Right renal pelvis (tissue), 4 donors: ENCODE data around the gene RPL28. TPM values are rescaled to one million over a fixed set of nuclear protein-coding genes. Genes with fewer than 3 reads are reported as not detected.
"Not testable (repeated sequence)": the region's sequence is repeated elsewhere in the genome, so short reads cannot be mapped to it uniquely, and the experiment has no call there.

ENCODE experiments used
- DNase-seq, 4 donors: peaks; one replicate each; pipeline ENCODE4 v3.0.0-alpha.2; 2013; ENCODE audit warnings: low read depth in 4 of 4, low spot score in 3 of 4, missing footprints in 1 of 4
- polyA plus RNA-seq, 4 donors: library from polyadenylated mRNA; unstranded; fragments of 120-200 nt; gene quantifications; one replicate each; pipeline ENCODE4 v1.2.1, GENCODE V29; 2013; ENCODE audit not compliant: insufficient read length in 4 of 4

The RPL28 gene
- polyA plus RNA-seq, 4 donors, result 895 to 1,455 (median 919) TPM

DNA sequence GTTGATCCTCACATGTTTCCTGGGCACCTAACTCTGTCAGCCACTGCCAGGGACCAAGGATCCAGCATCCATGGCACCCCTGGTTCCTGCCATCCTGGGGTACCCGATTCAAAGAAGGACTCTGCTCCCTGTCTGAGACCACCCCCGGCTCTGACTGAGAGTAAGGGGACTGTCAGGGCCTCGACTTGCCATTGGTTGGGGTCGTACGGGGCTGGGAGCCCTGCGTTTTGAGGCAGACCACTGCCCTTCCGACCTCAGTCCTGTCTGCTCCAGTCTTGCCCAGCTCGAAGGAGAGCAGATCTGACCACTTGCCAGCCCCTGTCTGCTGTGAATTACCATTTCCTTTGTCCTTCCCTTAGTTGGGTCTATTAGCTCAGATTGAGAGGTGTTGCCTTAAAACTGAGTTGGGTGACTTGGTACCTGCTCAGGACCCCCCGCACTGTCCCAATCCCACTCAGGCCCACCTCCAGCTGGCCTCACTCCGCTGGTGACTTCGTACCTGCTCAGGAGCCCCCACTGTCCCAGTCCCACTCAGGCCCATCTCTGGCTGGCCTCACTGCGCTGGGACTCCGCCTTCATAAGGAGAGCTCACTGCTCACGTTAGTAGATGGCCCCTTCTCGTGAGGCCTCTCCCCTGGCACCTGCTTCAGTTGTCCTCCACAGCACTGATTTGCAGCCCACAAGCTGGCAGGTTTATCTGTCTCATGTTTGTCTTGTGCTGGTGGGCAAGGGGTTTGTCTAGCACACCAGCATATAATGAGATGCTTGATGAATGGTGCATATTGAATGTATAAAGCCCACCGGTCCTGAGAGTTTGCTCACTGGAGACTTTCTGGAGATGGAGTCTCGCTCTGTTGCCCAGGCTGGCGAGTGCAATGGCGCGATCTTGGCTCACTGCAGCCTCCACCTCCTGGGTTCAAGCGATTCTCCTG is 3.9 kb downstream of the RPL28 start:
- no peak for DNase-seq

- no peak for DNase-seq
Observed at GRCh38 chr19:55390461-55390880, 4.7 kb downstream of the RPL28 start.

- no peak for DNase-seq
Observed at GRCh38 chr19:55391191-55391670, 5.5 kb downstream of the RPL28 start.

DNA sequence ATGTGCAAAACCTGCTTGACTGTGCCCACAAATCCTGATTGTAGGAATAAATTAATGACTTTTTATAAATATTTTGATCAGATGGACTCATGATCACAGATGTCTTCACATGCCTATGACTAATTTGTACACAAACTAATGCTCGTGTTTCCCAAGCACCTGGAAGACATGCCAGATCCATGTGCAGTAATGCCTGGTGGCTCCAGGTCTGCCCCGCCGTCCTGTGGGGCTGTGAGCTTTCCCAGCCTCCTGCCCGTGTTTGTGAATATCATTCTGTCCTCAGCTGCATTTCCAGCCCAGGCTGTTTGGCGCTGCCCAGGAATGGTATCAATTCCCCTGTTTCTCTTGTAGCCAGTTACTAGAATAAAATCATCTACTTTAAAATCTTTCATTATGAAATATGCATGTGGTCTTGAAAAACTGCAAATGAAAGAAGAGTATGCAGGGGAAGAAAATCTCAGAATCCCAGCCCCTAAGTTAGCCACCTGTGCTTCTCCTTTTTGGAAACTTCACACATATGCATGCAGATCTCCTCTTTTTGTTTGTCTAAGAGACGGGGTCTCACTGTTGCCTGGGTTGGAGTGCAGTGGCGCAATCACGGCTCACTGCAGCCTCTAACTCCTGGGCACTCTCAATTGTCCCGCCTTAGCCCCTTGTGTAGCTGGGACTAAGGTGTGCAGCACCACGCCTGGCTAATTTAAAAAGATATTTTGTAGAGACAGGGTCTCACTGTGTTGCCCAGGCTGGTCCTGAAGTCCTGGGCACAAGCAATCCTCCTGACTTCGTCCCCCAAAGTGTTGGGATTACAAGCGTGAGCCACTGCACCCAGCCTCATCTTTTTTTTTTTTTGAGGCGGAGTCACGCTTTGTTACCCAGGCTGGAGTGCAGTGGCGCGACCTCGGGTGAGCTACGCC is 6.2 kb downstream of the RPL28 start:
- no peak for DNase-seq

DNA sequence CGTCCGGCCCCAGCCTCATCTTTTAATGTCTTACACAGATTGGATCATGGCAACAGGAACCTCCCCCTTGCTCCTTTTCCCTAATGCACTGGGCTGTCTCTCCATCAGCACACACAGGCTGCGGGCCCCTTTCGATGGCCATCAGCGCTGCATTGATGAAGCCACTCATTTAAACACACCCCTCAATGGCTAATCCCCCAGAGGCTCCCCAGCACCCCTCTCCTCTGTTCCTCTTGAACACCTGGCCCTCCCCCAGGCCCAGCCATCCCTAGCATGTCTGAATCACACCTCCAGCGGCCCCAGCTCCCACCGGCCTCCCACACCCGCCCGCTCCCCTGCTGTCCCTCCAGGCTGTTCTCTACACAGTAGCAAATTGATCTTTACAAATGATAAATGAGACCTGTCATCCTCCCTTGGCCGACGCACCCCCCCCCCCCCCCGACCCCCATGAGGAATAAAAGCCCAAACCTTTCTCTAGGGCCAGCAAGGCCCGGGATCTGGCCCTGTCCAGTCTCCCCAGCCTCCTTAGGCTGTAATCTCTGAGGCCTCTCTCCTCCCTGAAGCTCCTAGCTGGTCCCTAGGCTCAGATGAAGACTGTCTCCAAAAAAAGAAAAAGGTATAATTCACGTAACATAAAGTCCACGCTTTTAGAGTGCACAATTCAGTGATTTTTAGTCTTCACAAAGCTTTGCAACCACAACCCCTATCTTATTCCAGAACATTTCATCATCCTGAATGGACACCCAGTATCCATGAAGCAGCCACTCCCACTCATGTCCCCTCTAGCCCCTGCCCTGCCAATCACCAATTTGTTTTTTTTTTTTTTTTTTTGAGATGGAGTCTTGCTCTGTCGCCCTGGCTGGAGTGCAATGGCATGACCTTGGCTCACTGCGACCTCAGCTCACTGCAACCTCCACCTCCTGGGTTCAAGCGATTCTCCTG is 7.4 kb downstream of the RPL28 start:
- no peak for DNase-seq

GRCh38 chr19:55398200-55398925 is 12.6 kb downstream of the RPL28 start:
- DNase-seq, result no peak

DNA sequence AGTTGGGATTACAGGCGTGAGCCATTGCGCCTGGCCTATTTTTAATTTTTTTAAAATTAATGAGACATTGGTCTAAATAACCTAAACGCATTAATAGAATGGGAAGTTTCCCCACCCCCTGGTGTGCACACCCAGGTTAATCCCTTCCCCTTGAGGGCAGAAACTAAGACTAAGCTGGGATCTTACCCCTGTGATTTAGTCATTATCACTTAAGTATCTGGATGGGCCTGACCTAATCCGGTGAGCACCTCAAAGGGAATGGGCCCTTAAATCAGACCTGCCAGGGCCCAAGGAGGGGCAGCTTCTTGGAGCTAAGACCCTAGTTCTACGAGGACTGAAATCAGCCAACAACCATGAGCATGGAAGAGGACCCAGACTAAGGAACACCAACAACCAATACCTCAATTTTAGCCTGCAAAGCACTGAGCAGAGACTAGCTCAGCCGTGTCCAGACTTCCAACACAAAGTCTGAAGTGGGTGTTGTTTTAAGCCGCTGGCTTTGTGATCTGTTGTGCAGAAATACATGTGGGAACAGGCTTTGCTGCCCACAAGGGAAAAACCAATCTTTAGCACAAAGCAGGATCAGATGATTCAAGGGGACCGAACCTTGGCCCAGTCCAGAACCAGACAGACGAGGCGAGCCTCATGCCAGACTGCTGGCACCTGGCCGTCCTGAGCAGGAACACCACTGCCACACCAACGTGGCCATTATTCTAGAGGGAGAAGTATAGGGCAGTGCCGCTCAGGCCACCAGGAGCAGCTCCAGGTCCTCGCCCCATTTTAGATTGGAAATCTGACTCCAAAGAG is 14.8 kb downstream of the RPL28 start:
- no peak for DNase-seq

DNA sequence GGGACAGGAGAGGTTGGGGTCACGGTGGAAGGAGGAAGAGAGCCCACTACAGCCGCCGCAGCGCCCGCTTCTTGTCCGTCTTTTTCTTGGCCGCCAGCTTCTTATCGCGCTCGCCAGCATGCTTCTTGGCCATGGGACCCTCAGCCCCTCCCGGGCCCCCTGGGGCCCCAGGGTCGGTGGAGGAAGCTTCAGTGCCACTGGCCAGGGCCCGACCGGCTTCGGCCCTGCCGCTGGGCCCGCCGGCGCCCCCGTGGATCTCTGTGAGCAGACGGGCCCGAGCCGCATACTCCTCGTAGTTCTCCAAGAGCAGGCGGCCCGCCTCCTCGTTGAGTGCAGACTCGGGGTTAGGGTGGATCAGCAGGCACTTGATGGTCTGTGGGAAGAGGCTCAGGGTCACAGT is 15.7 kb downstream of the RPL28 start:
- DNase-seq, result not testable (repeated sequence)

- no peak for DNase-seq
Observed at GRCh38 chr19:55402509-55402908, 16.8 kb downstream of the RPL28 start.

GRCh38 chr19:55405638-55406037 is 19.9 kb downstream of the RPL28 start:
- DNase-seq, result no peak

GRCh38 chr19:55406091-55406825 is 20.5 kb downstream of the RPL28 start:
- DNase-seq, result no peak

DNA sequence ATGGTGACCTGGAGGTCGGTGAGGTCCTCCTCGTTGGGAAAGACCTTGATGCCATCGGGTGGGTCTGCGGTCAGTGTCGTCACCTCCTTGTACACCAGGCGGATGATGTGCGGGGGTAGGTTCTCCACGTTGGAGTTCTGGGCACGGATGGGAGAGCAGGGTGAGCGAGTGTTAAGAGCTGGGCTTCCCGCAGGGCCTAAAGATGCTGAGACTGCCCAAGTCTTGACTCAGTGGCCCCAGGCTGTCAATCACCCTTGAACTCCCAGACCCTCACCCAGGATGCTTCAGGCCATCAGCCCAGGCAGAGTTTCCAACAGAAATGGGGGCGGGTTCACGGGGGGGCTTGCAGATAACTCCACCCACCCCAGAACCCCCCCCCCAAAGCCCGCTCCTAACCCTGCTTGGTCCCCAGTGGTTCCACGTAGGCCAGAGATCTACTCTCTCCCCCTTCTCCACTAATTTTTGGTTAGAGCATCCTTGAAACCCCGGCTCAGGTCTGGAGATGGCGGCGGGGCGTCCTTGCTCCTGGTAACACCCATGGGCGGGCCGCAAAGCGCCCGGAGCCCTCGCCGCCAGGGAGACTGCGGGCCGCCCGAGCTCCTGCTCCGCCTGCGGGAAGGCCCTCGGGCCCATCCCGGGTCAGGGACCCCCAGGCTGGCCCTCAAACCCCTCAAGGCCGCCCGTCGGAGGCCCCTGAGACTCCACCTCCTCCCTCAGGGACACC is 21.3 kb downstream of the RPL28 start:
- peak in 1 of 4 donors; percentile 23 for DNase-seq

- not testable (repeated sequence) for DNase-seq
Observed at GRCh38 chr19:55407550-55407799, 21.7 kb downstream of the RPL28 start, which contains the start of gene UBE2S. Gene UBE2S (minus strand): TSS chr19:55407788. CDS start chr19:55407589, 199 bp downstream.

DNA sequence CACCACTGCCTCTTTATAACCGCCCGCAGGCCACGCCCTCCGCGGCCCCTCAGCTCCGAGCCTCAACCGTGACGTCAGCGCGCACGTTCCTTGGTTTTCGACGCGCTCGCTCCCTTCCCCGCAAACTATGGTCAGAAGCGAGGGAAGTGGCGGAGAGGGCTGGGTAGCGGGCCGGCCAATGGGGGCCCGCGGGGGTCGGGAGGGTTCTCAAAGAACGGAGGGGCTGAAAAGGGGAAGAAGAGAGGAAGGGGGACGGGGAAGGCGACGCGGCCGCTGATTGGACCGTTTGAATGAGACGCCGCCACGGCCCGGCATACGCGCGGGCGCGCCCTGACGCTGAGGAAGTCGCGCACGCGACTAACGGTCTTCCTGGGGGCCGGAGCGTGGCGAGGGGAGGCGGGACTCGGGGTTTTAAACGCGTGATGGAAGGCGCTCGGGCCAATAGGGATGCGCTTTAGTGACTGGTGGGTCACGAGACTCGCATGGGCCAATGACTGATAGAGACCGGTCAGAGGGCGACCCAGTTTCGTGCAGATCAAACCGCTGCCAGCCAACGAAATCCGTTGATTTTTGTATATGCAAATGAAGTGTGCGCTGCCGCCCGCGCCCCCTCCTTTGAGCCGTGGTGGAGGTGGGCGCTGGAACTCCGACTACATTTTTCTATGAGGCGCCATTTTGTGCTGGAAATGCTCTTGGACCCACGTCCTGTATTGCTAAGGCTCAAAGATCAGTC is 22.2 kb downstream of the RPL28 start:
- DNase-seq, result peak; percentile 95 to 99 (median 98)

GRCh38 chr19:55408533-55408872 is 22.8 kb downstream of the RPL28 start:
- DNase-seq, result no peak

GRCh38 chr19:55409179-55409578 is 23.4 kb downstream of the RPL28 start:
- not testable (repeated sequence) for DNase-seq

DNA sequence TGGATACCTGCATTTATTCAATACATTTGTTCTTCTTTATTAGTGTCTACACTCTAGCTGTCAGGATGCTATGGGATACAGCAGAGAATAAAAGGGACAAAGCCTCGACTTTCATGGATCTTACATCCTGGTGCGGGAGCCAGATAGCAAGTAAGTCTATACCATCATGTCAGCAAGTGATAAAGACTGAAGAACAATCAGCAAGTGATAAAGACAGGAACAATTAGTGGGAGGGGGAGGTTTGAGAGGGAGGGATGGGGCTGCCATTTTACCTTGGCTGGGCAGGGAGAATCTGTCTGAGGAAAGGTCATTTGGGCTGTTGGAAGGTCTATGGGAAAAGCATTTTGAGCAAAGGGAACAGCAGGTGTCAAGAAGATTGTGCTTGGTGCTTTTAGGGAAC is 24.4 kb downstream of the RPL28 start:
- DNase-seq, result no peak
